GM10266 (cell line): ENCODE data around the gene GPR82.

Source experiments
- DNase-seq: peaks from one replicate; pipeline ENCODE4 v3.0.0; 2012; ENCODE audit errors: extremely low spot score
- CTCF ChIP-seq: IDR thresholded peaks from 2 replicates; pipeline ENCODE4 v1.5.1; 2012; ENCODE audit warnings: mild to moderate bottlenecking, low read depth; ENCODE audit not compliant: control insufficient read depth, insufficient read depth; ENCODE audit errors: missing control alignments

GPR82 gene

GRCh38 chrX:41730081-41730480, 6.1 kb downstream of the GPR82 start:
- no peak for DNase-seq
- TF ChIP-seq CTCF: no peak

- no peak for DNase-seq
These were observed 8.3 kb downstream of the GPR82 start for GRCh38 chrX:41732260-41732659.

GRCh38 chrX:41733939-41734338, 10.0 kb downstream of the GPR82 start:
- TF ChIP-seq CTCF: no peak
- peak; percentile 14 for DNase-seq

More at GRCh38 chrX:41732260-41732659, 8.3 kb downstream of the GPR82 start:
- TF ChIP-seq CTCF: no peak

- peak; percentile 19 for TF ChIP-seq CTCF
- DNase-seq: no peak
These were observed 10.5 kb downstream of the GPR82 start for GRCh38 chrX:41734530-41734929.

GRCh38 chrX:41737065-41737464, 13.1 kb downstream of the GPR82 start:
- no peak for DNase-seq
- TF ChIP-seq CTCF: no peak

- DNase-seq: no peak
- TF ChIP-seq CTCF: no peak
These were observed 15.9 kb downstream of the GPR82 start for GRCh38 chrX:41739871-41740270.

GRCh38 chrX:41750716-41751115, 26.7 kb downstream of the GPR82 start:
- TF ChIP-seq CTCF: no peak

More at GRCh38 chrX:41750716-41751115, 26.7 kb downstream of the GPR82 start:
- DNase-seq: no peak
